ENCODE measurements around the gene ZNF407. TPM values are rescaled to one million over a fixed set of nuclear protein-coding genes. Genes with fewer than 3 reads are reported as not detected.
A peak's percentile ranks its signal among the peaks of the same experiment; 100 is the strongest.

Gene ZNF407
- total and polyA plus RNA-seq, 4 donors = 1.9 to 16.5 (median 6.6) TPM

DNA sequence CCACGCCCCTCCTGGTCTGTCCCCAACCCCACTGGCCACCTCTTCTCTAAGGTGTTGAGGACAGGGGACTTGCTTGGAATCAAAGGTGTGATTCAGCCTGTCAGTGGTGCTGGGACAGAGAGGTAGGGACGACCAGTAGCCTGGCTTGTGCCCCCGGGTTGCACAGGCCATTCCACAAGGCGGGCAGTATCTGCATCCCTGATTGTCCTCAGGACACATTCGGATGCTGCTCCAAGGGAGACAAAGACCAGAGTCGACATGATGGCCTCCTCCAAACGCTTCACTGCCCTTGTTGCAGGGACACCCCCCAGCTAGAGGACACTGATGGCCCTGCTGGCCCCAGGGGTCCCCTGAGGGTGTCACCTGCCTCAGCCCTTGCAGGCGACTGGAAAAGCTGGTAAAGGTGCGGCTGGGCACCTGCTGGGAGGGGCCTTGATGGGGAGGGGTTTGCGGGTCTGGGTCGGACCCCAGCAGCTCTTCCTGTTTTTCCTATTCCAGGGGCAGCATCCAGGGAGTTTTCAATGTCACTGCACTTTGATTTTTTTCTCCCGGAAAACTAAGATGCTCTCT lies 513.3 kb downstream of the ZNF407 start:
- Histone ChIP-seq H3K9ac (ENCODE audit: low read depth in 1 of 2, low read length in 2 of 2) (no peak overlapping the region), H3K27ac (ENCODE audit: low read depth in 1 of 2, low read length in 2 of 2) (no peak overlapping the region), H3K4me1 (ENCODE audit: control insufficient read depth in 4 of 4, insufficient read depth in 4 of 4, low read length in 3 of 4) (no peaks in the 10 kb centered on the region), H3K27me3 (ENCODE audit: control insufficient read depth in 4 of 4, insufficient read depth in 4 of 4, low read length in 3 of 4) (no peaks in the 10 kb centered on the region), H3K9me3 (ENCODE audit: control insufficient read depth in 4 of 4, low read length in 3 of 4) (no peaks in the 10 kb centered on the region), H3K36me3 (ENCODE audit: control insufficient read depth in 4 of 4, insufficient read depth in 3 of 4, low read depth in 1 of 4, low read length in 3 of 4) (no peaks in the 10 kb centered on the region), H3K4me3 (ENCODE audit: low read depth in 1 of 3, low read length in 3 of 3) (no peak overlapping the region)
- TF ChIP-seq MAX (IDR thresholded peaks at IDR 0.05) (no peak), EGR1 (IDR thresholded peaks at IDR 0.05; ENCODE audit: low read depth in 2 of 2) (no peak), TAF1 (conservative IDR thresholded peaks at IDR 0.05) (no peak), HNF4G (IDR thresholded peaks at IDR 0.05) (no peak), FOXA2 (IDR thresholded peaks at IDR 0.05) (no peak), JUND (IDR thresholded peaks at IDR 0.05) (no peak), SP1 (IDR thresholded peaks at IDR 0.05) (no peak), FOXA1 (IDR thresholded peaks at IDR 0.05) (no peak), RAD21 (IDR thresholded peaks at IDR 0.05) (no peak), GABPA (IDR thresholded peaks at IDR 0.05 in 1 of 2, conservative IDR thresholded peaks at IDR 0.05 in 1 of 2) (no peak), NR2F2 (IDR thresholded peaks at IDR 0.05) (no peak), HNF4A (conservative IDR thresholded peaks at IDR 0.05) (no peak), ZBTB33 (IDR thresholded peaks at IDR 0.05) (no peak), YY1 (IDR thresholded peaks at IDR 0.05) (no peak)
- TF ChIP-seq, protein P1, sequence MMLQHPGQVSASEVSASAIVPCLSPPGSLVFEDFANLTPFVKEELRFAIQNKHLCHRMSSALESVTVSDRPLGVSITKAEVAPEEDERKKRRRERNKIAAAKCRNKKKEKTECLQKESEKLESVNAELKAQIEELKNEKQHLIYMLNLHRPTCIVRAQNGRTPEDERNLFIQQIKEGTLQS (IDR thresholded peaks at IDR 0.05) = no peak
- TF ChIP-seq, protein P2, sequence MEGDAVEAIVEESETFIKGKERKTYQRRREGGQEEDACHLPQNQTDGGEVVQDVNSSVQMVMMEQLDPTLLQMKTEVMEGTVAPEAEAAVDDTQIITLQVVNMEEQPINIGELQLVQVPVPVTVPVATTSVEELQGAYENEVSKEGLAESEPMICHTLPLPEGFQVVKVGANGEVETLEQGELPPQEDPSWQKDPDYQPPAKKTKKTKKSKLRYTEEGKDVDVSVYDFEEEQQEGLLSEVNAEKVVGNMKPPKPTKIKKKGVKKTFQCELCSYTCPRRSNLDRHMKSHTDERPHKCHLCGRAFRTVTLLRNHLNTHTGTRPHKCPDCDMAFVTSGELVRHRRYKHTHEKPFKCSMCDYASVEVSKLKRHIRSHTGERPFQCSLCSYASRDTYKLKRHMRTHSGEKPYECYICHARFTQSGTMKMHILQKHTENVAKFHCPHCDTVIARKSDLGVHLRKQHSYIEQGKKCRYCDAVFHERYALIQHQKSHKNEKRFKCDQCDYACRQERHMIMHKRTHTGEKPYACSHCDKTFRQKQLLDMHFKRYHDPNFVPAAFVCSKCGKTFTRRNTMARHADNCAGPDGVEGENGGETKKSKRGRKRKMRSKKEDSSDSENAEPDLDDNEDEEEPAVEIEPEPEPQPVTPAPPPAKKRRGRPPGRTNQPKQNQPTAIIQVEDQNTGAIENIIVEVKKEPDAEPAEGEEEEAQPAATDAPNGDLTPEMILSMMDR (IDR thresholded peaks at IDR 0.05; ENCODE audit: low read depth, low read length, missing input control) = no peak
- TF ChIP-seq, protein P3, sequence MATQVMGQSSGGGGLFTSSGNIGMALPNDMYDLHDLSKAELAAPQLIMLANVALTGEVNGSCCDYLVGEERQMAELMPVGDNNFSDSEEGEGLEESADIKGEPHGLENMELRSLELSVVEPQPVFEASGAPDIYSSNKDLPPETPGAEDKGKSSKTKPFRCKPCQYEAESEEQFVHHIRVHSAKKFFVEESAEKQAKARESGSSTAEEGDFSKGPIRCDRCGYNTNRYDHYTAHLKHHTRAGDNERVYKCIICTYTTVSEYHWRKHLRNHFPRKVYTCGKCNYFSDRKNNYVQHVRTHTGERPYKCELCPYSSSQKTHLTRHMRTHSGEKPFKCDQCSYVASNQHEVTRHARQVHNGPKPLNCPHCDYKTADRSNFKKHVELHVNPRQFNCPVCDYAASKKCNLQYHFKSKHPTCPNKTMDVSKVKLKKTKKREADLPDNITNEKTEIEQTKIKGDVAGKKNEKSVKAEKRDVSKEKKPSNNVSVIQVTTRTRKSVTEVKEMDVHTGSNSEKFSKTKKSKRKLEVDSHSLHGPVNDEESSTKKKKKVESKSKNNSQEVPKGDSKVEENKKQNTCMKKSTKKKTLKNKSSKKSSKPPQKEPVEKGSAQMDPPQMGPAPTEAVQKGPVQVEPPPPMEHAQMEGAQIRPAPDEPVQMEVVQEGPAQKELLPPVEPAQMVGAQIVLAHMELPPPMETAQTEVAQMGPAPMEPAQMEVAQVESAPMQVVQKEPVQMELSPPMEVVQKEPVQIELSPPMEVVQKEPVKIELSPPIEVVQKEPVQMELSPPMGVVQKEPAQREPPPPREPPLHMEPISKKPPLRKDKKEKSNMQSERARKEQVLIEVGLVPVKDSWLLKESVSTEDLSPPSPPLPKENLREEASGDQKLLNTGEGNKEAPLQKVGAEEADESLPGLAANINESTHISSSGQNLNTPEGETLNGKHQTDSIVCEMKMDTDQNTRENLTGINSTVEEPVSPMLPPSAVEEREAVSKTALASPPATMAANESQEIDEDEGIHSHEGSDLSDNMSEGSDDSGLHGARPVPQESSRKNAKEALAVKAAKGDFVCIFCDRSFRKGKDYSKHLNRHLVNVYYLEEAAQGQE (IDR thresholded peaks at IDR 0.05) = no peak
- peak; percentile 14 for DNase-seq (ENCODE audit: low spot score)
- WGBS = 71% methylated on average over 12 of the region's 12 CpGs
